ENCODE data around the gene DDIAS.

Gene DDIAS

DNA sequence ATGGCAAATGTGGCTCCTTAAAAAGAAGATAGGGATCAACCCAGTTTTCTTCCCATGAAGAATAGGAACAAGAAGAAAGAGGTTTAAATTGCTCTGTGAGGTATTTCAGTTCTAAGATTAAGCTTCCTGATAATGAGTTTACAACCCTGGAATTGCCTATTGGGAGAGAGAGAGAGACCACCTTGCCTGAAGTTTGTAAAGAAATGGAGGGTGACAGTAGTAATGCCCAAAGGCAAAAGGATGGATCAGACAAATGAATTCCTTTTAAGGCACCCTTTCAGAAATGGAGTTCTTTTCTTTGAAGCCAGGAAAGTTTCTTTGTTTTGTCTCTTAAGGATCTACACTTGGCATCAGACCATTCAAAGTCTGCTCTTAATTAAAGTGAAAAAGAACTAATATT, 74.3 kb downstream of the DDIAS start:
- H3K27ac Mint-ChIP-seq: no peak overlapping the region
- H3K4me3 Mint-ChIP-seq: no peak overlapping the region
- intact Hi-C loops (cut with micrococcal nuclease): no loop called here
- H3K4me1 Mint-ChIP-seq (ENCODE audit: low read depth): no peaks in the 10 kb centered on the region
- no peaks in the 10 kb centered on the region for H3K9me3 Mint-ChIP-seq
- peaks cover 2% of the 10 kb centered on the region for H3K27me3 Mint-ChIP-seq
- H3K36me3 Mint-ChIP-seq (ENCODE audit: low read depth): peaks cover 12% of the 10 kb centered on the region

- Mint-ChIP-seq H3K27ac (no peak overlapping the region), H3K4me3 (no peak overlapping the region), H3K9me3 (no peaks in the 10 kb centered on the region), H3K36me3 (ENCODE audit: low read depth) (peaks cover 21% of the 10 kb centered on the region), H3K27me3 (peaks cover 2% of the 10 kb centered on the region), H3K4me1 (ENCODE audit: low read depth) (no peaks in the 10 kb centered on the region)
- intact Hi-C loops (cut with micrococcal nuclease): no loop called here
These were observed 75.2 kb downstream of the DDIAS start for GRCh38 chr11:82976786-82977185.

DNA sequence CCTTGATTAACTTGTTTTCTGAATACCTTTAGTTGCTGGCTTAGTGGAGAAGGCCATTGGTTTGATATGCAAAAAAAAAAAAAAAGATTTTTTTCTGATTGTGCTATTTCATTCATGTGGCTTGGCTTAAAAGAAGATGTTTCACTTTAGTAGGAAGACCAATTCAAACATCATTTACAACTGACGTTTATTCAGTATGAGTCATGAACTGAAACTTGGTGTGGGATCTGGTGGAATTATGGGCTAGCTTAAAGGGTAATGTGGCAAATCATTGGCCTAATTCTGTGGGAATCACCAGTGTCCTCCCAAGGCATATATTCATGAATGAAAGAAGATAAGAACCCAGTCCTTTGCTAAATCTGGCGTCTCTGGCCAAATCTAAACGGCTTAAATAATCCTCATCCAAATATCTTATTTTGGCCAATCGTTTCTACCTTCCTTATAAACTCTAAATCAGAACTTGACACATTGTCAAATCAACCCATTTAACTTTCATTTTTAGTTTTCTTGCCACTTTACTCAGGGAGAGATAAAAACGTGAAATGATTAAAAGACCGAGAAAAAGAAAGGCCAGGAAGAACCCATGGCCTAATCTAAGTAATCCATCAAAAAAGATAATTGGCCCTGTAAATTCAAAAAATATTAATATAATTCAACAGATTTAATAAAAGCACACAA, 77.0 kb downstream of the DDIAS start:
- Mint-ChIP-seq H3K27me3 (peaks cover 2% of the 10 kb centered on the region), H3K36me3 (ENCODE audit: low read depth) (peaks cover 31% of the 10 kb centered on the region), H3K4me1 (ENCODE audit: low read depth) (no peaks in the 10 kb centered on the region), H3K27ac (no peak overlapping the region), H3K9me3 (no peaks in the 10 kb centered on the region), H3K4me3 (no peak overlapping the region)
- intact Hi-C loops (cut with micrococcal nuclease): no loop called here

GRCh38 chr11:82979824-82980223, 78.3 kb downstream of the DDIAS start:
- Mint-ChIP-seq H3K27ac (no peak overlapping the region), H3K4me3 (no peak overlapping the region), H3K4me1 (ENCODE audit: low read depth) (no peaks in the 10 kb centered on the region), H3K9me3 (no peaks in the 10 kb centered on the region), H3K27me3 (no peaks in the 10 kb centered on the region), H3K36me3 (ENCODE audit: low read depth) (peaks cover 44% of the 10 kb centered on the region)
- intact Hi-C loops (cut with micrococcal nuclease): no loop called here

DNA sequence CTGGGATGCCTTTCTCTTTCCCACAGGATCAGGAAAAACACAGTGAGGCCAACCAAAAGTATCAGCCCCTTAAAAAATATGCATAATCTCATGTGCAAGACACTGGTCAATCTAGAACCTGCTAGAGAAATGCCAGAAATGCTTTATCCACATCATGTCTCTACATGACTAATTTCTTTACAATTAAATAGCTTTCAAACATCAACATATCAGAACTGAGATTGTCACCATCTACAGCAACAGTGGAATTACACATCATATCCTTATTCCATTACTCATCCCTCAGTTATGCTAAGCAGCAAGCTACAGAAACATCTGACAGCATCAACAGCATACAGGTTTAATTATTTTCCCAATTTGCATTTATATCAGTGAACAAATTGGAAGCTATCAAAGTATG, 78.8 kb downstream of the DDIAS start:
- Mint-ChIP-seq H3K4me3 (no peak overlapping the region), H3K27me3 (no peaks in the 10 kb centered on the region), H3K27ac (no peak overlapping the region), H3K36me3 (ENCODE audit: low read depth) (peaks cover 49% of the 10 kb centered on the region), H3K4me1 (ENCODE audit: low read depth) (no peaks in the 10 kb centered on the region), H3K9me3 (no peaks in the 10 kb centered on the region)
- intact Hi-C loops (cut with micrococcal nuclease): no loop called here

GRCh38 chr11:82980947-82981346, 79.4 kb downstream of the DDIAS start:
- intact Hi-C loops (cut with micrococcal nuclease): no loop called here
- peaks cover 55% of the 10 kb centered on the region for H3K36me3 Mint-ChIP-seq (ENCODE audit: low read depth)
- no peak overlapping the region for H3K27ac Mint-ChIP-seq
- H3K4me1 Mint-ChIP-seq (ENCODE audit: low read depth): no peaks in the 10 kb centered on the region
- no peaks in the 10 kb centered on the region for H3K9me3 Mint-ChIP-seq
- H3K4me3 Mint-ChIP-seq: no peak overlapping the region
- H3K27me3 Mint-ChIP-seq: no peaks in the 10 kb centered on the region

DNA sequence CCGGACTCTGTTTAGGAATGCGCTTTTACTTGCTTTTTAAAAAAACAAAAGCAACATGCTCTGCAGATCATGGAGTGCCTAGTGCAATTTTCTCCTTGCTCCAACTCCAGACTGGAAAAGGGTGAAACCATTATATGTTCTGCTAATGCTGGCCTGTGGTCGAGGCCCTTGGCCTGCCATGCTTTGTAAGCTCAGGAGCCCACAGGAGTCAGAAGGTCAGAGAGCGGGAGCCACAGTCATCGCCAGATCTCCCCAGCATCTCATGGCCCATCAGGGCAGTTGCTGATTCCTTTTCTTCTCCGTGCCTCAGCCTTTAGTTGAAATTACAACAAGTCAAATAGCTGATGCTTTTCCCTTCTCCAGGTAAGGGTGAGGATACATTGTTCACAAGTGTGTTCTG, 80.3 kb downstream of the DDIAS start:
- no peaks in the 10 kb centered on the region for H3K4me1 Mint-ChIP-seq (ENCODE audit: low read depth)
- no peak overlapping the region for H3K4me3 Mint-ChIP-seq
- H3K27ac Mint-ChIP-seq: no peak overlapping the region
- no peaks in the 10 kb centered on the region for H3K9me3 Mint-ChIP-seq
- intact Hi-C loops (cut with micrococcal nuclease): no loop called here
- peaks cover 62% of the 10 kb centered on the region for H3K36me3 Mint-ChIP-seq (ENCODE audit: low read depth)
- H3K27me3 Mint-ChIP-seq: no peaks in the 10 kb centered on the region
